GM20000 (cell line): ENCODE results near the gene MTX3.

Experiments used
- DNase-seq: peaks from one replicate; pipeline ENCODE4 v3.0.0; 2012; ENCODE audit warnings: low spot score
- CTCF ChIP-seq: IDR thresholded peaks from 2 replicates; pipeline ENCODE4 v1.5.1; 2012; ENCODE audit warnings: mild to moderate bottlenecking, control low read depth; ENCODE audit errors: extremely low read depth, missing control alignments

The MTX3 gene

GRCh38 chr5:79959407-79959806 lies 31.7 kb downstream of the MTX3 start:
- no peak for DNase-seq
- no peak for TF ChIP-seq CTCF

- DNase-seq, result no peak
- TF ChIP-seq CTCF, result no peak
Measured at GRCh38 chr5:79955941-79956670, 35.0 kb downstream of the MTX3 start.

GRCh38 chr5:79955356-79955895 lies 35.6 kb downstream of the MTX3 start:
- DNase-seq, result no peak
- TF ChIP-seq CTCF, result no peak

- DNase-seq, result no peak
- no peak for TF ChIP-seq CTCF
Measured at GRCh38 chr5:79954620-79955019, 36.4 kb downstream of the MTX3 start.

GRCh38 chr5:79947567-79947966 lies 43.5 kb downstream of the MTX3 start:
- DNase-seq, result no peak
- TF ChIP-seq CTCF, result no peak

GRCh38 chr5:79938468-79938867 lies 52.6 kb downstream of the MTX3 start:
- no peak for TF ChIP-seq CTCF
- no peak for DNase-seq

GRCh38 chr5:79936646-79937216 lies 54.3 kb downstream of the MTX3 start:
- no peak for DNase-seq
- TF ChIP-seq CTCF, result no peak
